Subcutaneous adipose tissue (tissue), 4 donors: ENCODE results near the gene RASGRF2. TPM values are rescaled to one million over a fixed set of nuclear protein-coding genes. Genes with fewer than 3 reads are reported as not detected.

ENCODE experiments used
- total RNA-seq, 4 donors: library from RNA; depleted of rRNA; stranded (reverse); fragments of >200 nt; gene quantifications; one replicate each; pipeline ENCODE4 v1.1.0, GENCODE V29; 2016
- TF ChIP-seq, protein P1 (sequence below): fragments of 450-650 bp; IDR thresholded peaks from one replicate; pipeline ENCODE4 v1.5.1; 2016; ENCODE audit warnings: low read depth, mild to moderate bottlenecking, control low read depth, antibody characterized with exemption, moderate library complexity

Gene RASGRF2
- total RNA-seq, 4 donors from 2014 or later = 6.6 to 34.9 (median 20.2) TPM

DNA sequence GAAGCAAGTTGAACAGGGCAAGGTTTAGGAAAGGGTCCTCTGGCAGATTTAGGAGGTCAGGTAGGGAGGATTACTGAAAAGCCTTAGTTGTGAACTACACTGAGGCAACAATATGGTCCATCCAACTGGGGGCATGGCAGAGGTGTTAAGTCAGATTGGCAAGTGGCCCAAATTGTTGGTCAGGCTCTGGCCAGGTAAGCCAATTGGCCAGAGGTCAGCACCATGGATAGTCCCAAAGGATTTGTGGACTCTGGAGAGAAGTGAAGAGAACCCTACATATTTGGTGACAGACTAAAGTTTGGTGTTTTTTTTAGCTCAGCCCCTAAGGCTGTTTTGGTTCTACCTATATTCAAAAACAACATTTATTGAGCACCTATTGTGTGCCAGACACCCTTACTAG lies 39.1 kb upstream of the RASGRF2 start:
- TF ChIP-seq, protein P1, sequence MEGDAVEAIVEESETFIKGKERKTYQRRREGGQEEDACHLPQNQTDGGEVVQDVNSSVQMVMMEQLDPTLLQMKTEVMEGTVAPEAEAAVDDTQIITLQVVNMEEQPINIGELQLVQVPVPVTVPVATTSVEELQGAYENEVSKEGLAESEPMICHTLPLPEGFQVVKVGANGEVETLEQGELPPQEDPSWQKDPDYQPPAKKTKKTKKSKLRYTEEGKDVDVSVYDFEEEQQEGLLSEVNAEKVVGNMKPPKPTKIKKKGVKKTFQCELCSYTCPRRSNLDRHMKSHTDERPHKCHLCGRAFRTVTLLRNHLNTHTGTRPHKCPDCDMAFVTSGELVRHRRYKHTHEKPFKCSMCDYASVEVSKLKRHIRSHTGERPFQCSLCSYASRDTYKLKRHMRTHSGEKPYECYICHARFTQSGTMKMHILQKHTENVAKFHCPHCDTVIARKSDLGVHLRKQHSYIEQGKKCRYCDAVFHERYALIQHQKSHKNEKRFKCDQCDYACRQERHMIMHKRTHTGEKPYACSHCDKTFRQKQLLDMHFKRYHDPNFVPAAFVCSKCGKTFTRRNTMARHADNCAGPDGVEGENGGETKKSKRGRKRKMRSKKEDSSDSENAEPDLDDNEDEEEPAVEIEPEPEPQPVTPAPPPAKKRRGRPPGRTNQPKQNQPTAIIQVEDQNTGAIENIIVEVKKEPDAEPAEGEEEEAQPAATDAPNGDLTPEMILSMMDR = no peak

DNA sequence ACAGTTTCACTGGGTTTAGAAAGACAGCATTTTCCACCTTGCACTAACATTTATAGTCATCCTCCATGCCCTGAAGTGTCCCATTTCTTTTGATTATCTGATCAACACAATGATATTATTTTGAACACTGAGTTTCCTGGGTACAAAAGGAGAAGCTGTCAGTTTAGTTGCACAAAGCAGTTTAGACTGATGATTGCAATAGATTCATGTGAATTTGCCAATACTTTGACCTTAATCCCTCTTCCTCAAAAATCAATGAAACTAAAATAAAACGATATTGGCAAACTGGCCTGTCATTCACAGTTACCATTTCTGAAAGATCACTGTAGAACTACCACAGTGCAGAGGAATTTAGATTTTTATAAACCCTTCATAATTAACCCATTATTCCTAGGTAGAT lies 34.2 kb upstream of the RASGRF2 start:
- TF ChIP-seq, protein P1 = no peak

DNA sequence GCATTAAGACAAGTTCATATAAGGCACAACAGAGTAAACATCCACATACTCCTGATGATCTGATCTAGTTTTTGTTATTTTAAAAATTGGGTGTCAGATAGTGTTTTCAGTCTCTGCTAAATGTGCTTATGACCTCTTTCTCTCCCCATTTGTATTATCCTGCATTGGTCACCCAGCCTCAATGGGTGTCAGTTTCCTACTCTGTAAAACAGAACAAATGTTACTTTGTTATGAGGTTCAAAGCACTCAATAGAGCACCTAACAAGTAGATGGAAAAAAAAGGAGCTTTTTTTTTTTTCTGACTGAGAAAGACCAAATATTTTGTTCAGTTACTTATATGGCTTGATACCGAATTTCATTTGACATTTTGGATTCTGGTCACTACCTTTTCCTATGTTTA lies 33.6 kb upstream of the RASGRF2 start:
- TF ChIP-seq, protein P1 = no peak

DNA sequence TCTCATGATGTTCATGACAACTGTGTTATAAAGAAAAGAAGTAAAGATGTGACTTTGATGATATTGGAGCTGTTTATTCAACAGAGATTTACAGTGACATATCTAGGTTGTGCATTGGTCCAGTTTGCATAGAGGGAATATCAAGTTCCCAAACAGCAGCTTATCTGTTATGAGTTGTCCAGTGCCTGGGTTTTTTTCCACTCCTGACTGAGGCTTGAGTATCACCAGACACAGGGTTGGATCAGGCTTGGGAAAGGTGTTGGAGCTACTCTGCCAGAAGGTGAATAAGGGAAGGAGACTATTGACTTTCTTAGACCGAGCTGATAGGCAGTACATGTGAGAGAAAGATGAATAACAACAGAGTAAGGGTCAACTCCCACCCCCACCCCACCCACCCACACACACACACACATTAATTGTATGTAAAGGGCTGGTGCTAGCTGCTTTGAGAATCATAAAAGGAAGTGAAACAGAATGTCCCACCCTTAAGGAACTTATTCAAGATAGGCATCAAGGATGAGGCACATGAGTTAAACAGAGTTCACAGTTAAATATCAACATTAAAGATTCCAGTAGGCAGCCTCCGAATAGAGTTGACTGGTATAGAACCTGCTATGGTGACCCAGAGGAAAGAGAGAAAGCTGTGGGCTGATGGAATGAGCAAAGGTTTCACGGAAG lies 33.0 kb upstream of the RASGRF2 start:
- TF ChIP-seq, protein P1 = no peak

DNA sequence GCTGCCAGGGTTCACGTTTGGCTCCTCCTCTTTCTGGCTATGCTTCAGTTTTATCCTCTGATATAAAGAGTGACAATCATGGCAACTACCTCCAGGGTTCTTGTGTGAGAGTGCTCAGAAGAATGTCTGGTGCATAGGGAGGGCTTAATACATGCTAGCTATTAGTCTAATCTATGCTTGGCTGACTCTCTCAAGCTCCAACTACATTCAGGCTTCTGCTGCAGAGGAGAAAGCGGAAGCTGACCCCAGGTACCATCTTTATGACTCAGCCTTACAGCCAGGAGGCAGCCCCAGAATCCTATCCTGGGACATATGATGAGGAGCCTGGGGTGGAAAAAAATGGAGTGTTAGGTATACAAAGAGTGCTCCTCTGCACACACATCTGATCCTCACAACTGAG lies 32.1 kb upstream of the RASGRF2 start:
- TF ChIP-seq, protein P1 = no peak

DNA sequence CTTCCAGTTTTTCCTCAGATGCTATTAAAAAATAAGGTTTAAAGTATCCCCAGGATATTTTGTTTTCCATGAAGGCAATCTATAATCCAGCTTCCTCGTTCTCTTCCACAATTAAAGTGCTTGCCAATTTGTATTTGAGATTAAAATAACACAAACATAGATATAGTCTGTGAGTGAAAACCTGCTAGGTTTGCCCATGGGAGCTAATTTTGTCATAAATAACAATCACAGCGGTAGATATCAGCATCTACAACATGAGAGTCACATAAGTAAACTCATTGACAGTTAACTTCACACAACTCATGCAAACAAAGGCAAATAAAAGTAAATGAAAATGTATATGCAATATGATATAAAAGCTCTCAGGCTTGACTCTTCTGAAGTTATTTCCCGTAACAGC lies 29.2 kb upstream of the RASGRF2 start:
- TF ChIP-seq, protein P1 = no peak

DNA sequence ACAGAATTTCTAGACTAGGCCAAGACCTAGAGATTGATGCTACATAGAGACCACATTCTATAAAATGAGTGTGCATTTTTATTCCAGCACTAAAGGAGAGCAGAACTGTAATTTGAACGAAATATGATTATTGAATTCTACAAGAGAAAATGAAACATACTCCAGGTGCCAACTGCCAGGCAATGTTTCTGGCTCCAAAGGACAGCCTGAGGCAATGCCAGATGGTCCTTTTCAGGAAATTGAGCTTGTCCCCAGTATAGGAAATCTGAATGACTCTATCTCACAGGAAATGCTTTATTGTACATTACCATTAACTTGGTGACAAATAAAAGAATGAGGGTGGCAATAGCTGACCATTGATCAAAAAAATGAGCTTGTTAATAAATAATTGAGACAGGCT lies 28.8 kb upstream of the RASGRF2 start:
- TF ChIP-seq, protein P1 = no peak
